Measurements from ENCODE around the gene KLRK1.
"Not testable (repeated sequence)": the region's sequence is repeated elsewhere in the genome, so short reads cannot be mapped to it uniquely, and the experiment has no call there.

KLRK1 gene

GRCh38 chr12:10387498-10387897 is 2.3 kb downstream of the KLRK1 start:
- not testable (repeated sequence) for DNase-seq

GRCh38 chr12:10386857-10387256 is 3.0 kb downstream of the KLRK1 start:
- no peak for DNase-seq

- no peak for DNase-seq
Measured at GRCh38 chr12:10385166-10385613, 4.7 kb downstream of the KLRK1 start.

GRCh38 chr12:10384191-10384590 is 5.7 kb downstream of the KLRK1 start:
- DNase-seq: no peak

GRCh38 chr12:10381928-10382628 is 7.8 kb downstream of the KLRK1 start:
- DNase-seq: no peak

- not testable (repeated sequence) for DNase-seq
Measured at GRCh38 chr12:10378737-10379136, 11.1 kb downstream of the KLRK1 start.

- DNase-seq: no peak
Measured at GRCh38 chr12:10374624-10375018, 15.2 kb downstream of the KLRK1 start.

GRCh38 chr12:10372559-10372958 is 17.3 kb downstream of the KLRK1 start:
- no peak for DNase-seq

GRCh38 chr12:10371893-10372535 is 17.8 kb downstream of the KLRK1 start:
- not testable (repeated sequence) for DNase-seq

GRCh38 chr12:10369557-10370415 is 20.1 kb downstream of the KLRK1 start:
- DNase-seq: no peak

- DNase-seq: no peak
Measured at GRCh38 chr12:10368206-10369171, 21.4 kb downstream of the KLRK1 start.

- DNase-seq: not testable (repeated sequence)
Measured at GRCh38 chr12:10367714-10368113, 22.1 kb downstream of the KLRK1 start.

GRCh38 chr12:10366875-10367274 is 23.0 kb downstream of the KLRK1 start:
- DNase-seq: no peak

- no peak for DNase-seq
Measured at GRCh38 chr12:10365696-10366405, 24.0 kb downstream of the KLRK1 start.

- peak; percentile 61 for DNase-seq
Measured at GRCh38 chr12:10364815-10365622, 24.8 kb downstream of the KLRK1 start.

- DNase-seq: no peak
Measured at GRCh38 chr12:10363914-10364814, 25.7 kb downstream of the KLRK1 start.

- no peak for DNase-seq
Measured at GRCh38 chr12:10363658-10363913, 26.3 kb downstream of the KLRK1 start.

- no peak for DNase-seq
Measured at GRCh38 chr12:10362828-10363657, 26.8 kb downstream of the KLRK1 start.

GRCh38 chr12:10362325-10362724 is 27.5 kb downstream of the KLRK1 start:
- no peak for DNase-seq

All from amniotic stem cell (primary cell).